ENCODE measurements around the gene MRPS25.

Gene MRPS25

GRCh38 chr3:15064835-15065549 is at the start of gene MRPS25:
Gene MRPS25, minus strand, starts transcription at chr3:15065315. Its CDS starts 121 bp downstream, at chr3:15065194.
- peak; percentile 23 for DNase-seq (ENCODE audit: low read depth, low spot score)

DNA sequence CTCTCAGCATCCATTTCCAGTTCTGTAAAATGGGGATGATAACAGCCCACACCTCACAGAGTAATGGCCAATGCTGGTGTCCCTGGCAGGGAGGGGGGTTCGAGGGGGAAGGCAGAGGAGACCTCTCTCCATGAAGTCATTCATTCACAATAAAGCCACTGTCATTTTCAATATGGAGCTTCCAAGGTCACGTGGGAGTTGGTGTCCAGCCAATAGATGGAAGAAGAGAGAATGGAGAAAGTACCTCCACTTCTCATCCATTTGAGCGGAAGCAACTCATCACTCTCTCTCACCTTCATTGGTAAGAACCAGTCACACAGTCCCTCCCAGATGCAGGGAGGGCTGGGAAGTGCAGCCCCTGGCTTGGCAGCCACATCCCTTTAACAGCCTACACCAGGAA is 48.8 kb upstream of the MRPS25 start:
- no peak for DNase-seq (ENCODE audit: low read depth, low spot score)

DNA sequence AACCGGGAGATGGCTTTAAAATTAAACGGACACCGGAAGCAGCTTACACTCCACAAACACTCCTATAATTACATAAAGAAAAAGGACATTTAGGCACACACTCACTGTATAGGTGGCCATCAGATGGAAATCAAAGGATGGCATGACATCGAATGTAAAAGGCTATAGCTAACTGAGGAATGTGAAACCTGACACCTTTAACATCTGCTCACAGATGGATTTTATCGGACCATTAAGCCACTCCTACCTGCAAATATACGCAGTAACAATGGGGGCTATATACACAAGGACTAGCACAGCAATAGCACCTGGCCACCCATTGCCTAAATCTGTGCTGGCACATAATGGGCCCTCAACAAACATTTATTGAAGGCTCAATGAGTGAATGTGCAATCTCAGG is 48.4 kb upstream of the MRPS25 start:
- no peak for DNase-seq (ENCODE audit: low read depth, low spot score)

DNA sequence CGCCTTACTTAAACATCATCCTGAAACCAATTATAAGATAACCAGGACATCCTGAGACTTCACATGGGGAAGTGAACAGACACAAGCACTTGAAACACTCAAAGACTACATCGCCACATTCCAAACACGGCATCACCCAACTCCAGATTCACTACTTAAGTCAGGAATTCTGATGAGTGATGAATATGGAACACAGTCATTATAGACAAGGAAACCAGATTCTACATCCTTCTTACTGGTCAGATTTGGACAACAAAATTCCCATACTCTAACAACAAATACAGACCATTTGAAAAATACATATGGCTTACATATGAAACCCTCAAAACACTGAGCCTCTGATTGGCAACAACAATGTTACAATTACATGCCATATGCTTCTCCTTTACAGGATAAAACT is 46.9 kb upstream of the MRPS25 start:
- DNase-seq (ENCODE audit: low read depth, low spot score), result no peak

- DNase-seq (ENCODE audit: low read depth, low spot score), result no peak
Measured at GRCh38 chr3:15110206-15110605, 45.1 kb upstream of the MRPS25 start.

DNA sequence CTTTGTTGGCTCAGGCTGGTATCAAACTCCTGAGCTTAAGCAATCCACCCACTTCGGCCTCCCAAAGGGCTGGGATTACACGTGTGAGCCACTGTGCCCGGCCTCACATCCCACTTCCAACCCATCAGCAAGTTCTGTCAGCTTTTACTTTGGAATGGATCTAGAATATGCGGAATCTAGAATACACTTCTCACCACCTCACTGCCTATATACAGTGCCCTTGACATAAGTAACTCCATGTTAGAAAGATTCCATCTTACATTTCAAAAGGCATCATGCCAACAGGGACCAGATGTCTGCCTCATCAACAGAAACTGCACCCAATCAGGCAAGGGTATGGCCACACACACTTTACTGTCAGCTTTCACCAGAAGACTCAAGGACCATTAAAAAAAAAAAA is 43.8 kb upstream of the MRPS25 start:
- no peak for DNase-seq (ENCODE audit: low read depth, low spot score)

GRCh38 chr3:15108082-15108545 is 43.0 kb upstream of the MRPS25 start:
- DNase-seq (ENCODE audit: low read depth, low spot score), result peak; percentile 40

DNA sequence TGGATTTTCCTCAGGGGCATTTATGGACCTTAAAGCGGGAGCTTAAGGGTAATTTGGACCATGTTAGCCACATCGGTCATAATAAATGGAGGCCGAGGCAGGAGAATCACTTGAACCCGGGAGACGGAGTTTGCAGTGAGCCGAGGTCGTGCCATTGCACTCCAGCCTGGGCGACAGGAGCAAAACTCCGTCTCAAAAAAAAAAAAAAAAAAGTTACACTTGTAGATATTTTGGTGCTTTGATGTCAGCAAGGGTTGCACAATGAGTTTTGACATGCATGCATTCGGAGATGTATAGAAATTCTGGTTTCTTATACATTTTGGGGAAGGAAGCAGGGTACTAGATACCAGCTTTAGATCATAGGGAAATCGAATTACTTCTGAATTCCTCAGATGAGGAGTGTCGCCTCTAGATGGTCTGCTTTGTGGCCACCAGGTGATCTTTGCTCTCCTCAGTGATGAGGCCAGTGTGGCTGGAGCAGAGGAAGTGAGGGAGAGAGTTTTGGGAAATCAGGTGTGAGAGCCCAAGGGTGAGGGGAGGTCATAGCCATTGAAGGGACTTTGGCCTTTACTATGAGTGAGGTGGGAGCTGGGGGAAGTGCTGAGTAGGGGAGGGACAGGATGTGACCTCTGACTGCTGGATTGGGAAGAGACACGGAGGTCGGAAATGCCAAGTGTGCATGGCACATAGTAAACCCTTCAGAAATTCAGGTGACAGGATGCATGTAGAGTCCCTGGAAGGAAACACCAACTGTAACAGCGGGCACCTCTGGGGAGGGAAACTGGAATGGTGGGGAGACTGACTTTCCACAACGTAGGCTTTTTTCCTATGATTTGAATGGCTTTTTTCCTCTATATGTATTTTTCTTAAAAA is 42.2 kb upstream of the MRPS25 start:
- no peak for DNase-seq (ENCODE audit: low read depth, low spot score)

- no peak for DNase-seq (ENCODE audit: low read depth, low spot score)
Measured at GRCh38 chr3:15102836-15103235, 37.7 kb upstream of the MRPS25 start.

DNA sequence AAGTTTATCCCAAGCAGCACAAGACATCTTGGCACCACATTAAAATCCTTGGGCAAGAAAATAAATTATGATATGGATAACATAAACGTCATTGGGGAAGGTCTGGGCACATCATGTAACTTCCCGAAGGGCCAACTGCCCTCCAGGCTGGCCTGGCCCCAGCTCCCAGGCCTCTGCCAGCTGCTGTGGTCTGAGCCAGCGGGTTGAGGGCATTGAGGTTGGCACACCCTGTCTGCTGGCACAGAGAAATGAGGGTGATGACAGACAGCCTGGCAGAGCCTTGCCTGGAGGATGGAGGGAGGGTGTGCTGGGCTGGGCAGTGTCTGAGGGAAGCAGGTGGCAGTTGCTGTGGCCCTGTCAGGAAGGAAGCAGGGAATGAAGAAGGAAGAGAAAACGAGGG is 37.1 kb upstream of the MRPS25 start:
- DNase-seq (ENCODE audit: low read depth, low spot score), result no peak

DNA sequence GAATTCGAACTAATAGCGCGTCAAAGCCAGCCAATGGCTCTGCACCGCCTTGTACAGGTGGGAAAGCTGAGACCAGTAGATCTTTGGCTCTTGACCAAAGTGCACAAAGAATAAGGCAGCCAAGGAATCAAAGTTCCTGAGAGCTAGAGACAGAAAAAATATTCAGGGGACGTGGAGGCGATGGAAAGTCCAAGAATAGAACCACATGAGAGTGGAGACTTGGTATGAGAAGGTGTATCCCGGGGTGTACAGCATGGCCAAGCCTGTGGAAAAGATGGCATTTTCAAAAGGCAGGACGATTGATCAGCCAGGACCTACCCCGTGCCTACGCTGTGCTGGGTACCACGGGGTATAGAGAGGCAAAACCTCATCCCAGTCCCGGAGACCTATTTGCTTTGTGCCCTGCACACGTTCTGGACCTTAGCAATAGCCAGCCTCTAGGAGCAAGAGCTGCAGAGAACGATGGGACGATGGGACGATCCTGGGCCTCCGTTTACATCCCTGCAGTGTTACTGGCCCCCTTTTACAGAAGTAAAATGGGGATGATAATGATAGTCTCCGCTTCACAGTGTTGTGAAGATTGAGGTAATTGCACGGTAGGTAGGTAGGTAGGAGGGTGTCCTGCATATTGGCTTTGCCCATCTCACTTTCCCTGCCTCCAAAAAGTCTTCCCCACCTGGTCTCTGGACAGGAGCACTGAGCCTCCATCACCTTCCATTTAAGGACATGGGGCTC is 34.4 kb upstream of the MRPS25 start:
- no peak for DNase-seq (ENCODE audit: low read depth, low spot score)

DNA sequence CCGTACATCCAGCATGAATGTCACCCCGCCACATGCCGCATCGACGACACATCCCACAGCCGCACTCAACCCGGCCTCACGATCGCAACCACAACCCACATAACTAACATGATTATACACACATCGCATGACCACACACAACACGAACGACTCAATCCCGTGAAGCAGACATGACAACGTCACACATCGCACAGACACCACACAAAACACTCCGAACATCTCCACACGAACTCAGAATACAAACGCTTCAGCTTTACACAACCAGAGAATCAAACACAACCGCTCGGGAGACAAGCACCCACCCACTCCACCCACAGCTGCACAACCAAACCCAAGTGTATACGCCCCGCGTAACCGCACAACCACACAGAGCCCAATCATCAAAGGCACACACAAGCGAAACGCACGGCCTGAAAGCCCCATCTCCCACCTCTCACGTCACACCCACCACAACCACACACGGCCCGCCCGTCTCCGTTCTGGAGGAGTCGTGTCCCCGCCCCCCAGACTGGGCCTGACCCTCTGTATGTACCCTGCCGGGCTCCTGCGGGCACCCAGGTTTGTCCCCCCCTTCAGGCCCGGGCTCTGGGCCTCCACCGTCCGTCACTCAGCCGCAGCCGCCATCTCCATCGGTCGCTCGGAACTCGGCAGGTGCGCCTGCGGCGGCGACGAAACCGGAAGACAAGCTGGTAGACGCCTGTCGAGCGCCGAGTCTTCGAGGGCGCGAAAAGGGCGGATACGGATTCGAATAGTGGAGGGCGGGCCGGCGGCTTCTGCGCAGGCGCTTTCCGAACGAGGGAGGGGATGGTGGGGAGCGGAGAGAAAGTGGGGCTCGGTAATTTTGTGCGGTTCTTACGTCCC is 33.6 kb upstream of the MRPS25 start, which contains the start of gene RBSN:
Gene RBSN (minus strand): TSS at position 646 of the 861 bp plus-strand sequence. CDS start 3,028 bp downstream, outside the sequence.
- DNase-seq (ENCODE audit: low read depth, low spot score), result peak; percentile 83

- DNase-seq (ENCODE audit: low read depth, low spot score), result no peak
Measured at GRCh38 chr3:15097891-15098290, 32.8 kb upstream of the MRPS25 start.

GRCh38 chr3:15096046-15096445 is 30.9 kb upstream of the MRPS25 start:
- no peak for DNase-seq (ENCODE audit: low read depth, low spot score)

GRCh38 chr3:15094187-15094875 is 29.2 kb upstream of the MRPS25 start:
- DNase-seq (ENCODE audit: low read depth, low spot score), result no peak

- DNase-seq (ENCODE audit: low read depth, low spot score), result no peak
Measured at GRCh38 chr3:15092686-15093085, 27.6 kb upstream of the MRPS25 start.

DNA sequence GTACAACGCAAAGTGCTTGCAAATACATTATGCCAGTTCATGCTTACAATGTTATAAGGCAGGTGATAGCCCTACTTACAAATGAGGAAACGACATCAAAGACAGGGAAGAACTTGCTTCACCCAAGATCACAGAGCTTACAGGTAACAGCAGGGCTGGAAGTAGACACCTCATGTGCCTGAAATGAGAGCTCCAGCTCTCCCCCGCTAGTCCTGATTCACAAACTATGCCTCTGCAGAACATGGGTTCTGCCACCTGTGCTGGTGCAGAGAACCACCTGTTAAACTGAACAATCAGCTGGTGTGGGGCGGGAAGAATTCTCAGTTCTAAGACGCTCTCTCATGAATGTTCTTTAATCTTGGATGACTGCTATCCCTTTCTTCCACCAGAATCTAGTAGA is 26.5 kb upstream of the MRPS25 start:
- DNase-seq (ENCODE audit: low read depth, low spot score), result no peak

- DNase-seq (ENCODE audit: low read depth, low spot score), result no peak
Measured at GRCh38 chr3:15089201-15089600, 24.1 kb upstream of the MRPS25 start.

- no peak for DNase-seq (ENCODE audit: low read depth, low spot score)
Measured at GRCh38 chr3:15086699-15087098, 21.6 kb upstream of the MRPS25 start.

GRCh38 chr3:15086263-15086662 is 21.1 kb upstream of the MRPS25 start:
- no peak for DNase-seq (ENCODE audit: low read depth, low spot score)

Data from iPS DF 19.7 (cell line).